Thyroid gland (tissue), 4 donors: ENCODE data around the gene SCAMP1. TPM values are rescaled to one million over a fixed set of nuclear protein-coding genes. Genes with fewer than 3 reads are reported as not detected.

Source experiments
- DNase-seq, 2 donors: peaks; one replicate each; pipeline ENCODE4 v3.0.0-alpha.2; 2019
- H3K27ac ChIP-seq, 3 donors: fragments of 200-600 bp; sonication (generic); 1 replicate in 2 of 3; 2 replicates in 1 of 3; pipeline ENCODE4 v1.5.1; 2016 to 2019; ENCODE audit warnings: mild to moderate bottlenecking in 1 of 3, moderate library complexity in 1 of 3
- H3K27me3 ChIP-seq: fragments of 200-600 bp; sonication (generic); one replicate; pipeline ENCODE4 v1.5.1; 2019
- H3K36me3 ChIP-seq, 2 donors: fragments of 200-600 bp; sonication (generic); one replicate each; pipeline ENCODE4 v1.5.1; 2016 to 2019
- H3K4me1 ChIP-seq, 2 donors: fragments of 200-600 bp; sonication (generic); one replicate each; pipeline ENCODE4 v1.5.1; 2017 to 2019
- H3K4me3 ChIP-seq, 3 donors: fragments of 200-600 bp; sonication (generic); replicated peaks in 1 of 3; 1 replicate in 2 of 3; 2 replicates in 1 of 3; pipeline ENCODE4 v1.5.1; 2016; ENCODE audit warnings: mild to moderate bottlenecking in 1 of 3
- H3K9me3 ChIP-seq: fragments of 200-600 bp; sonication (generic); one replicate; pipeline ENCODE4 v1.5.1; 2017
- CTCF ChIP-seq, 6 experiments: fragments of 200-600 bp in 3 of 6; fragments of 450-650 bp in 3 of 6; sonication (generic) in 3 of 6; IDR thresholded peaks; one replicate each; pipeline ENCODE4 v1.5.1; 2016 to 2019; ENCODE audit warnings: antibody characterized with exemption in 6 of 6, mild to moderate bottlenecking in 2 of 6, inconsistent platforms in 1 of 6, moderate library complexity in 1 of 6
- POLR2A ChIP-seq, 2 donors: fragments of 450-650 bp; IDR thresholded peaks; one replicate each; pipeline ENCODE4 v1.6.1; 2017; ENCODE audit warnings: antibody characterized with exemption in 2 of 2, mild to moderate bottlenecking in 2 of 2, moderate library complexity in 1 of 2
- WGBS, 2 donors: methylation state at CpG; one replicate each; pipeline ENCODE4 v1.1.5; 2017; 5-methylcytosine and 5-hydroxymethylcytosine counted together
- intact Hi-C: fragments of 100-400 bp; cut with DNase I; formaldehyde crosslinking; loops from one replicate; pipeline ENCODE4 v1.15.1; 2023
- total RNA-seq, 4 donors: library from RNA; depleted of rRNA; stranded (reverse); fragments of >200 nt; gene quantifications; one replicate each; pipeline ENCODE4 v1.2.3, GENCODE V29; 2016

SCAMP1 gene
- total RNA-seq, 4 donors from 2014 or later = 45.0 to 56.1 (median 49.9) TPM

- Histone ChIP-seq H3K4me3 (peak overlapping the region; percentile 86 to 96 (median 94)), H3K27ac (peak overlapping the region; percentile 74 to 93 (median 91)), H3K36me3 (no peaks in the 10 kb centered on the region), H3K9me3 (no peaks in the 10 kb centered on the region), H3K27me3 (no peaks in the 10 kb centered on the region), H3K4me1 (peaks cover 9 to 22% of the 10 kb centered on the region in 2 donors)
- WGBS, 2 donors = 0% methylated on average over 2 to 13 of the region's 26 CpGs
- TF ChIP-seq POLR2A (IDR thresholded peaks at IDR 0.05) (no peak), CTCF (IDR thresholded peaks at IDR 0.05) (no peak)
- DNase-seq = no peak
- intact Hi-C loops = loop anchor here (10.0 kb wide), 1 partner anchor 164 kb away; no protein-coding TSS in a partner anchor
Measured at GRCh38 chr5:78360674-78360923, 182 bp downstream of the SCAMP1 start.

GRCh38 chr5:78360924-78361630, 660 bp downstream of the SCAMP1 start:
- peak; percentile 70 to 76 for DNase-seq
- TF ChIP-seq POLR2A (IDR thresholded peaks at IDR 0.05) (peak in 1 of 2 donors; percentile 25), CTCF (IDR thresholded peaks at IDR 0.05) (peak in 2 of 6 experiments; percentile 19 to 20)
- intact Hi-C loops = loop anchor here (10.0 kb wide), 1 partner anchor 164 kb away; no protein-coding TSS in a partner anchor

GRCh38 chr5:78361631-78361993, 1.2 kb downstream of the SCAMP1 start:
- 15 to 16% methylated on average over 3 of the region's 3 CpGs for WGBS, 2 donors
- Histone ChIP-seq H3K4me3 (peak overlapping the region in 2 of 3 donors; percentile 94 to 96), H3K4me1 (peaks cover 9 to 22% of the 10 kb centered on the region in 2 donors), H3K9me3 (no peaks in the 10 kb centered on the region), H3K27ac (peak overlapping the region; percentile 74 to 93 (median 91)), H3K36me3 (no peaks in the 10 kb centered on the region), H3K27me3 (no peaks in the 10 kb centered on the region)
- DNase-seq = no peak
- TF ChIP-seq CTCF (IDR thresholded peaks at IDR 0.05) (no peak), POLR2A (IDR thresholded peaks at IDR 0.05) (no peak)
- intact Hi-C loops = loop anchor here (10.0 kb wide), 1 partner anchor 163 kb away; no protein-coding TSS in a partner anchor

More at GRCh38 chr5:78360924-78361630, 660 bp downstream of the SCAMP1 start:
- Histone ChIP-seq H3K9me3 (no peaks in the 10 kb centered on the region), H3K4me1 (peaks cover 9 to 22% of the 10 kb centered on the region in 2 donors), H3K36me3 (no peaks in the 10 kb centered on the region), H3K27me3 (no peaks in the 10 kb centered on the region), H3K27ac (peak overlapping the region; percentile 74 to 93 (median 91)), H3K4me3 (peak overlapping the region; percentile 86 to 96 (median 94))
- WGBS, 2 donors = 0 to 1% methylated on average over 22 to 26 of the region's 36 CpGs

GRCh38 chr5:78362220-78362619, 1.8 kb downstream of the SCAMP1 start:
- peaks cover 12 to 25% of the 10 kb centered on the region in 2 donors for H3K4me1 ChIP-seq
- peak overlapping the region in 2 of 3 donors; percentile 91 to 93 for H3K27ac ChIP-seq

More at GRCh38 chr5:78362220-78362619, 1.8 kb downstream of the SCAMP1 start:
- DNase-seq = no peak
- no peaks in the 10 kb centered on the region for H3K36me3 ChIP-seq
- H3K9me3 ChIP-seq = no peaks in the 10 kb centered on the region
- WGBS, 2 donors = 24 to 26% methylated on average over 3 of the region's 3 CpGs
- no peaks in the 10 kb centered on the region for H3K27me3 ChIP-seq
- no peak overlapping the region for H3K4me3 ChIP-seq
- intact Hi-C loops = loop anchor here (10.0 kb wide), 1 partner anchor 163 kb away; no protein-coding TSS in a partner anchor
- TF ChIP-seq POLR2A (IDR thresholded peaks at IDR 0.05) (peak in 1 of 2 donors; percentile 28), CTCF (IDR thresholded peaks at IDR 0.05) (no peak)
